Activated T-helper 17 cell treated with anti-CD3 and anti-CD28 coated beads, Interleukin-2, amount 50 U/mL, for 72 hours (primary cell): ENCODE measurements around the gene NRXN3. TPM values are rescaled to one million over a fixed set of nuclear protein-coding genes. Genes with fewer than 3 reads are reported as not detected.

Experiments
- ATAC-seq: fragments of 150-1000 bp; cut with Tn5 transposase; replicated peaks from 2 replicates; pipeline ENCODE4 v1.10.0; 2021; ENCODE audit warnings: mild to moderate bottlenecking, moderate library complexity
- H3K27ac Mint-ChIP-seq: one replicate; pipeline ENCODE4 v1.8.0; 2022; ENCODE audit warnings: mixed read lengths
- H3K27me3 Mint-ChIP-seq: one replicate; pipeline ENCODE4 v1.8.0; 2022; ENCODE audit warnings: mixed read lengths
- H3K36me3 Mint-ChIP-seq: one replicate; pipeline ENCODE4 v1.8.0; 2022; ENCODE audit warnings: low read depth, mild to moderate bottlenecking, mixed read lengths
- H3K4me1 Mint-ChIP-seq: one replicate; pipeline ENCODE4 v1.8.0; 2022; ENCODE audit warnings: mixed read lengths
- H3K4me3 Mint-ChIP-seq: one replicate; pipeline ENCODE4 v1.8.0; 2022; ENCODE audit warnings: mild to moderate bottlenecking, mixed read lengths
- H3K9me3 Mint-ChIP-seq: one replicate; pipeline ENCODE4 v1.8.0; 2022; ENCODE audit warnings: mixed read lengths
- total RNA-seq, 2 donors: library from RNA; stranded (reverse); gene quantifications; one replicate each; pipeline ENCODE4 v1.2.3, GENCODE V29; 2022

The NRXN3 gene
- total RNA-seq, 2 donors from 2014 or later, result not detected

GRCh38 chr14:79820866-79821535 lies 1650.8 kb downstream of the NRXN3 start:
- no peaks in the 10 kb centered on the region for H3K4me1 Mint-ChIP-seq
- no peak overlapping the region for H3K4me3 Mint-ChIP-seq
- H3K9me3 Mint-ChIP-seq, result peaks cover 7% of the 10 kb centered on the region
- ATAC-seq, result no peak
- H3K27ac Mint-ChIP-seq, result no peak overlapping the region
- no peaks in the 10 kb centered on the region for H3K36me3 Mint-ChIP-seq
- H3K27me3 Mint-ChIP-seq, result no peaks in the 10 kb centered on the region

GRCh38 chr14:79822034-79822433 lies 1651.9 kb downstream of the NRXN3 start:
- no peaks in the 10 kb centered on the region for H3K27me3 Mint-ChIP-seq
- H3K4me1 Mint-ChIP-seq, result no peaks in the 10 kb centered on the region
- H3K4me3 Mint-ChIP-seq, result no peak overlapping the region
- no peaks in the 10 kb centered on the region for H3K36me3 Mint-ChIP-seq
- no peak for ATAC-seq
- peaks cover 7% of the 10 kb centered on the region for H3K9me3 Mint-ChIP-seq
- no peak overlapping the region for H3K27ac Mint-ChIP-seq

- no peak overlapping the region for H3K27ac Mint-ChIP-seq
Measured at GRCh38 chr14:79825046-79825521, 1654.9 kb downstream of the NRXN3 start.

GRCh38 chr14:79826362-79826761 lies 1656.2 kb downstream of the NRXN3 start:
- H3K4me3 Mint-ChIP-seq, result no peak overlapping the region
- no peak overlapping the region for H3K27ac Mint-ChIP-seq
- H3K36me3 Mint-ChIP-seq, result no peaks in the 10 kb centered on the region
- no peak for ATAC-seq
- H3K9me3 Mint-ChIP-seq, result peaks cover 6% of the 10 kb centered on the region
- no peaks in the 10 kb centered on the region for H3K27me3 Mint-ChIP-seq
- H3K4me1 Mint-ChIP-seq, result no peaks in the 10 kb centered on the region

More at GRCh38 chr14:79825046-79825521, 1654.9 kb downstream of the NRXN3 start:
- no peak overlapping the region for H3K4me3 Mint-ChIP-seq
- H3K27me3 Mint-ChIP-seq, result no peaks in the 10 kb centered on the region
- no peaks in the 10 kb centered on the region for H3K4me1 Mint-ChIP-seq
- no peaks in the 10 kb centered on the region for H3K36me3 Mint-ChIP-seq
- H3K9me3 Mint-ChIP-seq, result peaks cover 8% of the 10 kb centered on the region
- no peak for ATAC-seq

GRCh38 chr14:79829405-79830166 lies 1659.4 kb downstream of the NRXN3 start:
- peaks cover 6% of the 10 kb centered on the region for H3K9me3 Mint-ChIP-seq
- H3K27ac Mint-ChIP-seq, result no peak overlapping the region
- H3K27me3 Mint-ChIP-seq, result no peaks in the 10 kb centered on the region
- H3K36me3 Mint-ChIP-seq, result no peaks in the 10 kb centered on the region
- no peak for ATAC-seq
- no peak overlapping the region for H3K4me3 Mint-ChIP-seq
- no peaks in the 10 kb centered on the region for H3K4me1 Mint-ChIP-seq

- Mint-ChIP-seq H3K4me3 (no peak overlapping the region), H3K4me1 (no peaks in the 10 kb centered on the region), H3K27me3 (no peaks in the 10 kb centered on the region), H3K27ac (no peak overlapping the region), H3K9me3 (peaks cover 9% of the 10 kb centered on the region), H3K36me3 (no peaks in the 10 kb centered on the region)
- no peak for ATAC-seq
Measured at GRCh38 chr14:79831195-79831892, 1661.2 kb downstream of the NRXN3 start.

GRCh38 chr14:79833781-79834180 lies 1663.6 kb downstream of the NRXN3 start:
- Mint-ChIP-seq H3K4me3 (no peak overlapping the region), H3K27me3 (no peaks in the 10 kb centered on the region), H3K9me3 (peaks cover 4% of the 10 kb centered on the region), H3K4me1 (no peaks in the 10 kb centered on the region), H3K27ac (no peak overlapping the region), H3K36me3 (no peaks in the 10 kb centered on the region)
- no peak for ATAC-seq

GRCh38 chr14:79834868-79835267 lies 1664.7 kb downstream of the NRXN3 start:
- H3K36me3 Mint-ChIP-seq, result no peaks in the 10 kb centered on the region
- H3K4me3 Mint-ChIP-seq, result no peak overlapping the region
- peaks cover 4% of the 10 kb centered on the region for H3K9me3 Mint-ChIP-seq
- no peak overlapping the region for H3K27ac Mint-ChIP-seq
- no peak for ATAC-seq
- no peaks in the 10 kb centered on the region for H3K27me3 Mint-ChIP-seq
- H3K4me1 Mint-ChIP-seq, result no peaks in the 10 kb centered on the region

GRCh38 chr14:79836577-79836976 lies 1666.4 kb downstream of the NRXN3 start:
- Mint-ChIP-seq H3K9me3 (peaks cover 4% of the 10 kb centered on the region), H3K4me3 (no peak overlapping the region), H3K27ac (no peak overlapping the region), H3K27me3 (no peaks in the 10 kb centered on the region), H3K36me3 (no peaks in the 10 kb centered on the region), H3K4me1 (no peaks in the 10 kb centered on the region)
- no peak for ATAC-seq

- Mint-ChIP-seq H3K36me3 (no peaks in the 10 kb centered on the region), H3K4me1 (no peaks in the 10 kb centered on the region), H3K27ac (no peak overlapping the region), H3K9me3 (peaks cover 4% of the 10 kb centered on the region), H3K27me3 (no peaks in the 10 kb centered on the region), H3K4me3 (no peak overlapping the region)
- ATAC-seq, result no peak
Measured at GRCh38 chr14:79837699-79838098, 1667.5 kb downstream of the NRXN3 start.

- no peaks in the 10 kb centered on the region for H3K27me3 Mint-ChIP-seq
- H3K4me1 Mint-ChIP-seq, result no peaks in the 10 kb centered on the region
- no peak overlapping the region for H3K4me3 Mint-ChIP-seq
- no peak overlapping the region for H3K27ac Mint-ChIP-seq
- no peak for ATAC-seq
- H3K9me3 Mint-ChIP-seq, result peaks cover 4% of the 10 kb centered on the region
- no peaks in the 10 kb centered on the region for H3K36me3 Mint-ChIP-seq
Measured at GRCh38 chr14:79840103-79840502, 1669.9 kb downstream of the NRXN3 start.

GRCh38 chr14:79840831-79841230 lies 1670.7 kb downstream of the NRXN3 start:
- no peaks in the 10 kb centered on the region for H3K4me1 Mint-ChIP-seq
- H3K27me3 Mint-ChIP-seq, result no peaks in the 10 kb centered on the region
- no peak overlapping the region for H3K4me3 Mint-ChIP-seq
- no peak overlapping the region for H3K27ac Mint-ChIP-seq
- peaks cover 4% of the 10 kb centered on the region for H3K9me3 Mint-ChIP-seq
- H3K36me3 Mint-ChIP-seq, result no peaks in the 10 kb centered on the region
- no peak for ATAC-seq

GRCh38 chr14:79841433-79841832 lies 1671.3 kb downstream of the NRXN3 start:
- Mint-ChIP-seq H3K27ac (no peak overlapping the region), H3K9me3 (peaks cover 4% of the 10 kb centered on the region), H3K4me3 (no peak overlapping the region), H3K36me3 (no peaks in the 10 kb centered on the region), H3K27me3 (no peaks in the 10 kb centered on the region), H3K4me1 (no peaks in the 10 kb centered on the region)
- ATAC-seq, result no peak

- H3K9me3 Mint-ChIP-seq, result peaks cover 4% of the 10 kb centered on the region
- H3K27me3 Mint-ChIP-seq, result no peaks in the 10 kb centered on the region
- no peak overlapping the region for H3K27ac Mint-ChIP-seq
- H3K36me3 Mint-ChIP-seq, result no peaks in the 10 kb centered on the region
- no peak for ATAC-seq
- no peak overlapping the region for H3K4me3 Mint-ChIP-seq
- no peaks in the 10 kb centered on the region for H3K4me1 Mint-ChIP-seq
Measured at GRCh38 chr14:79842270-79842669, 1672.1 kb downstream of the NRXN3 start.
